ENCODE results near the gene SLC25A39.
A peak's percentile ranks its signal among the peaks of the same experiment; 100 is the strongest.
"Not testable (repeated sequence)": the region's sequence is repeated elsewhere in the genome, so short reads cannot be mapped to it uniquely, and the experiment has no call there.

SLC25A39 gene
- total RNA-seq, result 45.5 to 145 (median 74.3) reads per million in 9 experiments

- Mint-ChIP-seq H3K9me3 (no peaks in the 10 kb centered on the region), H3K27ac (peak within 1 kb of the TSS; percentile 90 to 94), H3K4me3 (peak within 1 kb of the TSS; percentile 90 to 96), H3K36me3 (ENCODE audit: insufficient read depth) (peaks cover 32% of the 10 kb centered on the region), H3K27me3 (no peaks in the 10 kb centered on the region), H3K4me1 (ENCODE audit: low read depth in 2 of 2) (peaks cover 18 to 20% of the 10 kb centered on the region in 2 donors)
- DNase-seq, result peak; percentile 92 to 97 (median 97)
- ATAC-seq (replicated peaks), result peak; percentile 71
These were observed at the start of gene SLC25A39 for GRCh38 chr17:44324571-44325275. TSS of gene SLC25A39 (minus strand) at chr17:44324823. CDS start at chr17:44323562, 1,261 bp downstream.

- no peak overlapping the region for H3K4me3 Mint-ChIP-seq
- peaks cover 0 to 5% of the 10 kb centered on the region in 2 donors for H3K4me1 Mint-ChIP-seq (ENCODE audit: low read depth in 2 of 2)
- no peak overlapping the region for H3K27ac Mint-ChIP-seq
- DNase-seq (no peak), ATAC-seq (replicated peaks) (no peak)
- peaks cover 20 to 90% of the 10 kb centered on the region in 2 donors for H3K27me3 Mint-ChIP-seq
- H3K9me3 Mint-ChIP-seq, result no peaks in the 10 kb centered on the region
- peaks cover 3% of the 10 kb centered on the region for H3K36me3 Mint-ChIP-seq (ENCODE audit: insufficient read depth)
These were observed 47.4 kb upstream of the SLC25A39 start for GRCh38 chr17:44372036-44372435.

- H3K9me3 Mint-ChIP-seq; H3K36me3 Mint-ChIP-seq (ENCODE audit: insufficient read depth); H3K4me1 Mint-ChIP-seq (ENCODE audit: low read depth in 2 of 2); H3K27ac Mint-ChIP-seq; ATAC-seq (replicated peaks); DNase-seq: not testable (repeated sequence)
- H3K4me3 Mint-ChIP-seq, result peak overlapping the region in 1 of 2 donors; percentile 66
- H3K27me3 Mint-ChIP-seq, result peaks cover 43 to 86% of the 10 kb centered on the region in 2 donors
These were observed 44.9 kb upstream of the SLC25A39 start for GRCh38 chr17:44369414-44370023.

DNA sequence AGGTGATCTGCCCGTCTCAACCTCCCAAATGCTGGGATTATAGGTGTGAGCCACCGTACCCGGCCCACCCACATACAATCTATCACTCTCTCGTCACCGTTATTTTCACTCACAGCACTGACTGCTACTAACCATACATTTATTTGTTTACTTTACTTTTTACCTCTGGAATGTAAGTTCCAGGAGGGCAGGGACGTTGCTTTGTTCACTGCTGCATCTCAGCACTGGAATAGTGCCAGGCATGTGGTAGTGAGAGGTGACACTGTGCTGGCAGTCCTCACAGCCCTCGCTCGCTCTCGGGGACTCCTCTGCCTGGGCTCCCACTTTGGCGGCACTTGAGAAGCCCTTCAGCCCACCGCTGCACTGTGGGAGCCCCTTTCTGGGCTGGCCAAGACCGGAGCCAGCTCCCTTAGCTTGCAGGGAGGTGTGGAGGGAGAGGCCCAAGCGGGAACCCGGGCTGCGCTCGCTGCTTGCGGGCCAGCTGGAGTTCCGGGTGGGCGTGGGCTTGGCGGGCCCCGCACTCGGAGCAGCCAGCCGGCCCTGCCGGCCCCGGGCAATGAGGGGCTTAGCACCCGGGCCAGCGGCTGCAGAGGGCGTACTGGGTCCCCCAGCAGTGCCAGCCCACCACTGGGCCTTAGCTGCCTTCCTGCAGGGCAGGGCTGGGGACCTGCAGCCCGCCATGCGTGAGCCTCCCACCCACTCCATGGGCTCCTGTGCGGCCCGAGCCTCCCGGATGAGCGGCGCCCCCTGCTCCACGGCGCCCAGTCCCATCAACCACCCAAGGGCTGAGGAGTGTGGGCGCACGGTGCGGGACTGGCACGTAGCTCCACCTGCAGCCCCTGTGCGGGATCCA lies 44.0 kb upstream of the SLC25A39 start:
- H3K27me3 Mint-ChIP-seq, result peaks cover 43 to 77% of the 10 kb centered on the region in 2 donors
- H3K27ac Mint-ChIP-seq; H3K36me3 Mint-ChIP-seq (ENCODE audit: insufficient read depth); H3K4me3 Mint-ChIP-seq; H3K9me3 Mint-ChIP-seq; DNase-seq; ATAC-seq (replicated peaks); H3K4me1 Mint-ChIP-seq (ENCODE audit: low read depth in 2 of 2): not testable (repeated sequence)

- Mint-ChIP-seq H3K27me3 (peaks cover 41 to 67% of the 10 kb centered on the region in 2 donors), H3K4me1 (ENCODE audit: low read depth in 2 of 2) (peaks cover 0 to 6% of the 10 kb centered on the region in 2 donors), H3K27ac (no peak overlapping the region), H3K9me3 (no peaks in the 10 kb centered on the region), H3K4me3 (no peak overlapping the region), H3K36me3 (ENCODE audit: insufficient read depth) (peaks cover 3% of the 10 kb centered on the region)
- ATAC-seq (replicated peaks) (no peak), DNase-seq (no peak)
These were observed 42.8 kb upstream of the SLC25A39 start for GRCh38 chr17:44367231-44367979.

GRCh38 chr17:44365051-44365450 lies 40.4 kb upstream of the SLC25A39 start:
- not testable (repeated sequence) for H3K4me1 Mint-ChIP-seq (ENCODE audit: low read depth in 2 of 2); DNase-seq; H3K36me3 Mint-ChIP-seq (ENCODE audit: insufficient read depth); ATAC-seq (replicated peaks); H3K27ac Mint-ChIP-seq; H3K9me3 Mint-ChIP-seq
- Mint-ChIP-seq H3K4me3 (peak overlapping the region; percentile 70 to 78), H3K27me3 (peaks cover 37 to 57% of the 10 kb centered on the region in 2 donors)

DNA sequence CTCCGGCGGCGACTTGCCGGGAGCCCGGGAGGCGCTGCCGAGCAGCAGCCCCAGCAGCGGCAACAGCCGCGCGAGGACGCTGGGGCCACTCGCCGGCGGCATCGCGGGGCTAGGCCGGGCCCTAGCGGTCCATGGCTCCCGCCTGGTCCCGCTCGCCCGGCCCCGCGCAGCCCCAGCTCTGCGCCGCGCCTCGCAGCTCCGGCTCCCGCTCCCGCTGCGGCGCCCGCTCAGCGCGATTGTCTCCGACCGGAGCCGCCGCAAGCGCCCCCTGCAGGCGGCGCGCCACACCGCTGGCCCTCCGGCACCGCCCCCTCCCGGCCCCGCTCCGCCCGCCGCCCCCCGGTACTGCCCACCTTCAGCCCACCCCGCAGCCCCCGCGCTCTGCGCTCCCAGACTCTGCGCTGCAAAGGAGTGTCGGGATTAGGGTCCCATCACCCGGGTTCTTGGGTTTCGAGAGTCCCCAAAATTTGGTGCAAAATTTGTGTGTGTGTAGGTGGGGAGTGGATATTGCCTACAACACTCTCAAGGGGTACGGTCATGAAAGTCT lies 39.1 kb upstream of the SLC25A39 start, which contains the start of gene FAM171A2:
FAM171A2 (minus strand) TSS at position 241 of the 547 bp plus-strand sequence; CDS start at position 102, 139 bp downstream.
- Mint-ChIP-seq H3K27ac (peak within 1 kb of the TSS in 1 of 2 donors; percentile 49), H3K36me3 (ENCODE audit: insufficient read depth) (no peaks in the 10 kb centered on the region), H3K27me3 (peaks cover 37 to 51% of the 10 kb centered on the region in 2 donors), H3K9me3 (no peaks in the 10 kb centered on the region), H3K4me3 (peak within 1 kb of the TSS; percentile 70 to 78), H3K4me1 (ENCODE audit: low read depth in 2 of 2) (peaks cover 0 to 3% of the 10 kb centered on the region in 2 donors)
- peak; percentile 58 to 71 (median 60) for DNase-seq
- ATAC-seq (replicated peaks), result peak; percentile 91

GRCh38 chr17:44362949-44363612 lies 38.5 kb upstream of the SLC25A39 start:
- no peaks in the 10 kb centered on the region for H3K36me3 Mint-ChIP-seq (ENCODE audit: insufficient read depth)
- H3K27me3 Mint-ChIP-seq, result peaks cover 37 to 45% of the 10 kb centered on the region in 2 donors
- H3K4me3 Mint-ChIP-seq, result peak overlapping the region; percentile 63 to 75
- peaks cover 0 to 3% of the 10 kb centered on the region in 2 donors for H3K4me1 Mint-ChIP-seq (ENCODE audit: low read depth in 2 of 2)
- ATAC-seq (replicated peaks), result peak; percentile 42
- H3K9me3 Mint-ChIP-seq, result no peaks in the 10 kb centered on the region
- peak overlapping the region in 1 of 2 donors; percentile 49 for H3K27ac Mint-ChIP-seq
- DNase-seq, result no peak

- Mint-ChIP-seq H3K27ac (no peak overlapping the region), H3K9me3 (no peaks in the 10 kb centered on the region), H3K36me3 (ENCODE audit: insufficient read depth) (no peaks in the 10 kb centered on the region), H3K4me3 (peak overlapping the region; percentile 63 to 75), H3K4me1 (ENCODE audit: low read depth in 2 of 2) (peaks cover 0 to 3% of the 10 kb centered on the region in 2 donors), H3K27me3 (peaks cover 32 to 40% of the 10 kb centered on the region in 2 donors)
- ATAC-seq (replicated peaks) (no peak), DNase-seq (no peak)
These were observed 37.9 kb upstream of the SLC25A39 start for GRCh38 chr17:44362459-44362948.

GRCh38 chr17:44361292-44362260 lies 37.0 kb upstream of the SLC25A39 start:
- Mint-ChIP-seq H3K4me3 (no peak overlapping the region), H3K36me3 (ENCODE audit: insufficient read depth) (peaks cover 4% of the 10 kb centered on the region), H3K27ac (no peak overlapping the region), H3K9me3 (no peaks in the 10 kb centered on the region), H3K4me1 (ENCODE audit: low read depth in 2 of 2) (peaks cover 0 to 3% of the 10 kb centered on the region in 2 donors), H3K27me3 (peaks cover 23 to 33% of the 10 kb centered on the region in 2 donors)
- DNase-seq (no peak), ATAC-seq (replicated peaks) (no peak)

GRCh38 chr17:44360826-44361225 lies 36.2 kb upstream of the SLC25A39 start:
- no peak for ATAC-seq (replicated peaks)
- Mint-ChIP-seq H3K9me3 (no peaks in the 10 kb centered on the region), H3K4me1 (ENCODE audit: low read depth in 2 of 2) (peaks cover 0 to 3% of the 10 kb centered on the region in 2 donors), H3K4me3 (no peak overlapping the region), H3K36me3 (ENCODE audit: insufficient read depth) (peaks cover 4% of the 10 kb centered on the region), H3K27ac (no peak overlapping the region), H3K27me3 (peaks cover 15 to 26% of the 10 kb centered on the region in 2 donors)
- DNase-seq, result no peak

Data from effector memory CD8-positive, alpha-beta T cell (primary cell).